AG04449 (cell line): ENCODE data around the gene RBFOX2.

ENCODE experiments used
- CTCF ChIA-PET: fragments of 350-600 bp; formaldehyde crosslinking; extraction: SDS; loops from one replicate; lab custom pipeline; 2021; ENCODE audit warnings: antibody characterized with exemption; lab: Yijun Ruan, JAX
- POLR2A ChIA-PET: fragments of 400-600, 350-600 bp; formaldehyde crosslinking; extraction: SDS; loops from one replicate; lab custom pipeline; 2020; ENCODE audit warnings: antibody characterized with exemption, inconsistent platforms; lab: Yijun Ruan, JAX
- DNase-seq: peaks from one replicate; pipeline ENCODE4 v3.0.0-alpha.2; 2010; ENCODE audit warnings: low read depth, low spot score
- H3K4me3 ChIP-seq: 2 replicates; pipeline ENCODE4 v1.5.1; 2011; ENCODE audit warnings: low read depth, mild to moderate bottlenecking, control low read depth, low read length
- TF ChIP-seq, protein P1 (sequence below): IDR thresholded peaks from one replicate; pipeline ENCODE4 v1.5.1; 2011; ENCODE audit warnings: mild to moderate bottlenecking, moderate library complexity, low read length, control low read depth, inconsistent platforms; ENCODE audit not compliant: insufficient read depth; ENCODE audit errors: missing control alignments

The RBFOX2 gene

GRCh38 chr22:35727436-35727835 lies 301.2 kb downstream of the RBFOX2 start:
- no peak overlapping the region for H3K4me3 ChIP-seq
- TF ChIP-seq, protein P1, sequence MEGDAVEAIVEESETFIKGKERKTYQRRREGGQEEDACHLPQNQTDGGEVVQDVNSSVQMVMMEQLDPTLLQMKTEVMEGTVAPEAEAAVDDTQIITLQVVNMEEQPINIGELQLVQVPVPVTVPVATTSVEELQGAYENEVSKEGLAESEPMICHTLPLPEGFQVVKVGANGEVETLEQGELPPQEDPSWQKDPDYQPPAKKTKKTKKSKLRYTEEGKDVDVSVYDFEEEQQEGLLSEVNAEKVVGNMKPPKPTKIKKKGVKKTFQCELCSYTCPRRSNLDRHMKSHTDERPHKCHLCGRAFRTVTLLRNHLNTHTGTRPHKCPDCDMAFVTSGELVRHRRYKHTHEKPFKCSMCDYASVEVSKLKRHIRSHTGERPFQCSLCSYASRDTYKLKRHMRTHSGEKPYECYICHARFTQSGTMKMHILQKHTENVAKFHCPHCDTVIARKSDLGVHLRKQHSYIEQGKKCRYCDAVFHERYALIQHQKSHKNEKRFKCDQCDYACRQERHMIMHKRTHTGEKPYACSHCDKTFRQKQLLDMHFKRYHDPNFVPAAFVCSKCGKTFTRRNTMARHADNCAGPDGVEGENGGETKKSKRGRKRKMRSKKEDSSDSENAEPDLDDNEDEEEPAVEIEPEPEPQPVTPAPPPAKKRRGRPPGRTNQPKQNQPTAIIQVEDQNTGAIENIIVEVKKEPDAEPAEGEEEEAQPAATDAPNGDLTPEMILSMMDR, result no peak
- DNase-seq, result no peak
- POLR2A ChIA-PET, result no interaction called here
- CTCF ChIA-PET, result no interaction called here

DNA sequence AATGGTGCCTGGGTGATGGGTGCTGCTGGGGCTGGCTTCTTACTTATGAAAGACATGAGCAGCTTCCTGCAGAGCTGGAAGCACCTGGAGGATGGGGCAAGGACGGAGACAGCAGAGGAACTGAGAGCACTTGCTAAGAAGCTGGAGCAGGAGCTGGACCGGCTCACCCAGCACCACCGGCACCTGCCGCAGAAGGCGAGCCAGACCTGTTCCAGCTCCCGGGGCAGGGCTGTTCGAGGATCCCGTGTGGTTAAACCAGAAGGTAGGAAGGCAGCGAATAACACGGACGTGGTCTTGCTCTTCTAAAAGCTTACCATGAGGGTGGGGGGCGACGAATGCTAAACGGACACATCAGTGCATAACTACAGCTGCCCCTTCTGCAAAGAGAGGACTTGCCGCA lies 301.7 kb downstream of the RBFOX2 start:
- TF ChIP-seq, protein P1, result no peak
- no peak for DNase-seq
- POLR2A ChIA-PET, result no interaction called here
- CTCF ChIA-PET, result no interaction called here
- H3K4me3 ChIP-seq, result no peak overlapping the region

- CTCF ChIA-PET, result no interaction called here
- no peak overlapping the region for H3K4me3 ChIP-seq
- DNase-seq, result no peak
- POLR2A ChIA-PET, result no interaction called here
- TF ChIP-seq, protein P1, result no peak
Measured at GRCh38 chr22:35726398-35726797, 302.2 kb downstream of the RBFOX2 start.

DNA sequence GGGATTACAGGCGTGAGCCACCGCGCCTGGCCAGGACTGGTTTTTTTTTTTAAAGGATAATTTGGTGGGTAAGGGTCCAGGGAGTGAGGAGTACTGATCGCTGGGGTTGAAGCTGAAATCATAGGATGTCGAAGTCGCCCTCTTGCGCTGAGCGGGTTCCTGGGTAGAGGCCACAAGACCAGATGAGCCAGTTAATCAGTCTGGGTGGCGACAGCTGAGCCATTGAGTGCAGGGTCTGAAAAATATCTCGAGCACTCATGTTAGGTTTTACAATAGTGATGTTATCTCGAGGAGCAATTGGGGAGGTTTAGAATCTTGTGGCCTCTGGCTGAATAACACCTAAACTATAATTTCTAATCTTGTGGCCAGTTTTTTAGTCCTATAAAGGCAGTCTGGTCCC lies 303.1 kb downstream of the RBFOX2 start:
- TF ChIP-seq, protein P1, result no peak
- ChIA-PET POLR2A (no interaction called here), CTCF (no interaction called here)
- H3K4me3 ChIP-seq, result no peak overlapping the region
- DNase-seq, result no peak

DNA sequence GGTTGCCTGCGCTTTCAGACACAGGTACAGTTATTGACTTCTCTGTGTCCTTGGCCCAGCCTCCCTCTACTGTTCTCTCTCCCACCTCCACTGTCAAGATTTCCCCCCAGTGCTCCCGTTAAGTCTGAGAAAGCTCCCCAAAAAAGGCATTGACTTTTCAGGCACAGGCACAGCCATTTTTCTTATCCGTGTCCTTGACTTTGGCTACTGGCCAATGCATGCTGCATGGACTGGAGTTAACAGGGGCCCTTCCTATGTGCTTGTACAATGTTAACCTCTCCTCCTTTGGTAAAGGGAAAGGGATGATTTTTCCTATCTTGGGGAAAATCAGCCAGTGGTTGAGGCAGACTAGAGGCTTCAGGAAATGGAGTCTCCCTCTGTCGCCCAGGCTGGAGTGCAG lies 306.7 kb downstream of the RBFOX2 start:
- no peak for DNase-seq
- CTCF ChIA-PET, result no interaction called here
- no peak overlapping the region for H3K4me3 ChIP-seq
- TF ChIP-seq, protein P1, result no peak
- POLR2A ChIA-PET, result no interaction called here

GRCh38 chr22:35719212-35719875 lies 309.3 kb downstream of the RBFOX2 start:
- POLR2A ChIA-PET, result no interaction called here
- TF ChIP-seq, protein P1, result no peak

More at GRCh38 chr22:35719212-35719875, 309.3 kb downstream of the RBFOX2 start:
- CTCF ChIA-PET, result no interaction called here
- no peak for DNase-seq
- H3K4me3 ChIP-seq, result no peak overlapping the region
